ENCODE results near the gene LRRC28.

- TF ChIP-seq CTCF (IDR thresholded peaks at IDR 0.05) (no peak), POLR2A (IDR thresholded peaks at IDR 0.05) (no peak), POLR2AphosphoS5 (IDR thresholded peaks at IDR 0.05) (no peak)
Observed at GRCh38 chr15:99250001-99250400, 1.3 kb upstream of the LRRC28 start.

All from breast epithelium (tissue), 3 donors.